ENCODE data around the gene C2CD2.

C2CD2 gene

GRCh38 chr21:41895643-41896493 lies 58.0 kb downstream of the C2CD2 start:
- no peak for TF ChIP-seq POU2F2 (IDR thresholded peaks at IDR 0.05; ENCODE audit: low read depth, low read length)
- TF ChIP-seq SPI1 (IDR thresholded peaks at IDR 0.05; ENCODE audit: low read depth, low read length): no peak
- TF ChIP-seq POLR2AphosphoS5 (IDR thresholded peaks at IDR 0.05; ENCODE audit: low read depth, low read length): no peak
- TF ChIP-seq POLR2A (IDR thresholded peaks at IDR 0.05; ENCODE audit: low read depth, low read length): no peak
- TF ChIP-seq PAX5 (IDR thresholded peaks at IDR 0.05; ENCODE audit: insufficient read depth, low read length, severe bottlenecking): no peak
- no peak for TF ChIP-seq TAF1 (IDR thresholded peaks at IDR 0.05; ENCODE audit: low read depth, low read length)
- DNase-seq (ENCODE audit: insufficient read length, low spot score) (peak; percentile 48), FAIRE-seq (peak; percentile 90)

DNA sequence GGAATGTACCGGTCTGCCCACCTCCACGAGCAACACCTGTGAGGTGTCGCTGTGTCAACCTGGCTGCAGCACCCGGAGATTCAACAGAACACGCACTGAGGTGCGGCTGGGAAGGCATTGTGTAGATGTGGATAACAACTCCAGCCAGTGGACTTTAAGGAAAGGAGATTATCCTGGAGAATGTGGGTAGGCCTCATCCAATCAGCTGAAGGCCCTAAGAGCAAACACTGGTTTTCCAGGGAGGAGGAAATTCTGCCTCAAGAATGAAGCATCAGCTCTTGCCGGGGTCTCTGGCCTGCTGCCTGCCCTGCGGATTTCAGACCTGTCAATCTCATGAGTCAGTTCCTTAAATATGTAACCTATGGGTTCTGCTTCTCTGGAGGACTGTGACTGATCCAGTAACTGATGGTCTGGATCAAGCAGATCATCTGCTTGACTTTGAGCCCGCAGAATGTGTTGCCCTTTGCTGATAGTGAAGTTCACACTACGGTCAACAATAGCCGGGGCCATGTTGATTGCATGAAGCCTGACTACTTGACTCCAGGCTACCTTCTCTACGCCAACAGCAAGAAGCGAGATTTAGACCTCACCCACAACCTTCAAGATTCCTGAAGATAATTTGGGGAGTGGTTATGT lies 58.8 kb downstream of the C2CD2 start:
- DNase-seq (ENCODE audit: insufficient read length, low spot score): no peak
- peak; percentile 52 for FAIRE-seq
- no peak for TF ChIP-seq SPI1 (IDR thresholded peaks at IDR 0.05; ENCODE audit: low read depth, low read length)
- TF ChIP-seq POU2F2 (IDR thresholded peaks at IDR 0.05; ENCODE audit: low read depth, low read length): no peak
- TF ChIP-seq TAF1 (IDR thresholded peaks at IDR 0.05; ENCODE audit: low read depth, low read length): no peak
- TF ChIP-seq POLR2AphosphoS5 (IDR thresholded peaks at IDR 0.05; ENCODE audit: low read depth, low read length): no peak
- no peak for TF ChIP-seq PAX5 (IDR thresholded peaks at IDR 0.05; ENCODE audit: insufficient read depth, low read length, severe bottlenecking)
- TF ChIP-seq POLR2A (IDR thresholded peaks at IDR 0.05; ENCODE audit: low read depth, low read length): no peak

DNA sequence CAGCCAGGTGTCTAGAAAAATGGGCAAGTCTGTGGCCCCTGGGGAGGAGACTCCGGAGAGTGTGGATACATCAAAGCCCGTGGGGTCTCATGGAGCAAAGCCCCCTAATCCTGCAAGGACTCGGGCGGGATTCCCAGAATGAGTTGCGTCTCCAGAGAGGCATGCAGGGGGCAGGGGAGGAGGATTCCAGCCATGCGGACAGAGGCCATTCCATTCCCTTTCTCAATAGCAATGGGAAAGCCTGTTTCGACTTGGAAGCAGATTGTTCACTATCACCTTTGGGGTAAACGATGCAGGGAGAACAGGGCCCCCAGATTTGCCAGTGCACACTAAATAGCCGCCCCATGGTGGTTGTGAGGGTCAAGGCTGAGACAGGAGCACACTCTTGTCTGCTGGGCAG lies 59.3 kb downstream of the C2CD2 start:
- DNase-seq (ENCODE audit: insufficient read length, low spot score) (no peak), FAIRE-seq (no peak)
- TF ChIP-seq POU2F2 (IDR thresholded peaks at IDR 0.05; ENCODE audit: low read depth, low read length) (no peak), PAX5 (IDR thresholded peaks at IDR 0.05; ENCODE audit: insufficient read depth, low read length, severe bottlenecking) (no peak), SPI1 (IDR thresholded peaks at IDR 0.05; ENCODE audit: low read depth, low read length) (no peak), TAF1 (IDR thresholded peaks at IDR 0.05; ENCODE audit: low read depth, low read length) (no peak), POLR2AphosphoS5 (IDR thresholded peaks at IDR 0.05; ENCODE audit: low read depth, low read length) (no peak), POLR2A (IDR thresholded peaks at IDR 0.05; ENCODE audit: low read depth, low read length) (no peak)

DNA sequence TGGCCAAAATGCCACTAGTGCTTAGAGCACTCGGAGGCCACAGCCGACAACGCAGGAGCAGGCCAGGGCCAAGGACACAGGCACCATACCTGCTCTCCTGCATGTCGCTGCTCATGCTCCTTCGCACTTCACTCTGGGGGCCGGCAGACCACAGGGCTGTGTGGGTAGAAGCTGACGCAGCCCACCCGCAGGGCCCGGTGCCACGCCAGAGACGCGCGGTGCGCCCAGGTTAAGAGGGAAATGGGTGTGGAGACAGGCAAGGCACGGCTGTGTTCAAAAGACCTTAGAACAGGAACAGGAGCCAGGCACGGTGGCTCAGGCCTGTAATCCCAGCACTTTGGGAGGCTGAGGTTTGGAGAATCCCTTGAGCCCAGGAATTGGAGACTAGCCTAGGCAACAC lies 61.1 kb downstream of the C2CD2 start:
- DNase-seq (ENCODE audit: insufficient read length, low spot score) (no peak), FAIRE-seq (no peak)
- no peak for TF ChIP-seq SPI1 (IDR thresholded peaks at IDR 0.05; ENCODE audit: low read depth, low read length)
- no peak for TF ChIP-seq TAF1 (IDR thresholded peaks at IDR 0.05; ENCODE audit: low read depth, low read length)
- TF ChIP-seq PAX5 (IDR thresholded peaks at IDR 0.05; ENCODE audit: insufficient read depth, low read length, severe bottlenecking): no peak
- no peak for TF ChIP-seq POLR2AphosphoS5 (IDR thresholded peaks at IDR 0.05; ENCODE audit: low read depth, low read length)
- TF ChIP-seq POLR2A (IDR thresholded peaks at IDR 0.05; ENCODE audit: low read depth, low read length): no peak
- TF ChIP-seq POU2F2 (IDR thresholded peaks at IDR 0.05; ENCODE audit: low read depth, low read length): no peak

- DNase-seq (ENCODE audit: insufficient read length, low spot score): no peak
Measured at GRCh38 chr21:41891132-41891531, 62.7 kb downstream of the C2CD2 start.

GRCh38 chr21:41890355-41890754 lies 63.5 kb downstream of the C2CD2 start:
- FAIRE-seq (no peak), DNase-seq (ENCODE audit: insufficient read length, low spot score) (no peak)
- no peak for TF ChIP-seq SPI1 (IDR thresholded peaks at IDR 0.05; ENCODE audit: low read depth, low read length)
- no peak for TF ChIP-seq PAX5 (IDR thresholded peaks at IDR 0.05; ENCODE audit: insufficient read depth, low read length, severe bottlenecking)
- TF ChIP-seq POLR2AphosphoS5 (IDR thresholded peaks at IDR 0.05; ENCODE audit: low read depth, low read length): no peak

More at GRCh38 chr21:41891132-41891531, 62.7 kb downstream of the C2CD2 start:
- TF ChIP-seq SPI1 (IDR thresholded peaks at IDR 0.05; ENCODE audit: low read depth, low read length) (no peak), POLR2A (IDR thresholded peaks at IDR 0.05; ENCODE audit: low read depth, low read length) (no peak), PAX5 (IDR thresholded peaks at IDR 0.05; ENCODE audit: insufficient read depth, low read length, severe bottlenecking) (no peak), TAF1 (IDR thresholded peaks at IDR 0.05; ENCODE audit: low read depth, low read length) (no peak), POU2F2 (IDR thresholded peaks at IDR 0.05; ENCODE audit: low read depth, low read length) (no peak), POLR2AphosphoS5 (IDR thresholded peaks at IDR 0.05; ENCODE audit: low read depth, low read length) (no peak)
- no peak for FAIRE-seq

GRCh38 chr21:41888749-41889376 lies 65.0 kb downstream of the C2CD2 start:
- FAIRE-seq (no peak), DNase-seq (ENCODE audit: insufficient read length, low spot score) (no peak)
- TF ChIP-seq POLR2A (IDR thresholded peaks at IDR 0.05; ENCODE audit: low read depth, low read length): no peak
- TF ChIP-seq PAX5 (IDR thresholded peaks at IDR 0.05; ENCODE audit: insufficient read depth, low read length, severe bottlenecking): no peak
- TF ChIP-seq POU2F2 (IDR thresholded peaks at IDR 0.05; ENCODE audit: low read depth, low read length): no peak
- no peak for TF ChIP-seq TAF1 (IDR thresholded peaks at IDR 0.05; ENCODE audit: low read depth, low read length)
- TF ChIP-seq POLR2AphosphoS5 (IDR thresholded peaks at IDR 0.05; ENCODE audit: low read depth, low read length): no peak
- TF ChIP-seq SPI1 (IDR thresholded peaks at IDR 0.05; ENCODE audit: low read depth, low read length): no peak

DNA sequence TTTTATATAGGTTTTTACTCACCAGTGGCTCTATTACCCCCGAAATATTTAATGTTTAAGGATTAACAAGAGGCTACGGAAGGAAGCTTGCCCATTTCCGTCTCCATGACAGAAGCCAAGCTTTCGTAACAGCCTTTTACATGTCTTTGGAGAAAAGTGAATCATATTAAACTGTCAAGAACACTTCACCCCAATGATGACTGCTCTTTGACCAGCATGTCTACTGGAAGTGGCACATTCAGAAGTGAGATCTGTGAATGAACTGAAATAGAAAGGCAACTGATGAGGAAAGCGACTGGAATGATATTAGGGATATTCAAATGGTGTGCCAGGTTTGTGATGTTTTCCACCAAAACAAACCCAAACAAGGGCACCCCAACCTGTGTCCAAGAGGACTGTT lies 66.2 kb downstream of the C2CD2 start:
- TF ChIP-seq POLR2A (IDR thresholded peaks at IDR 0.05; ENCODE audit: low read depth, low read length) (no peak), PAX5 (IDR thresholded peaks at IDR 0.05; ENCODE audit: insufficient read depth, low read length, severe bottlenecking) (no peak), SPI1 (IDR thresholded peaks at IDR 0.05; ENCODE audit: low read depth, low read length) (no peak), POU2F2 (IDR thresholded peaks at IDR 0.05; ENCODE audit: low read depth, low read length) (no peak), TAF1 (IDR thresholded peaks at IDR 0.05; ENCODE audit: low read depth, low read length) (no peak), POLR2AphosphoS5 (IDR thresholded peaks at IDR 0.05; ENCODE audit: low read depth, low read length) (no peak)
- DNase-seq (ENCODE audit: insufficient read length, low spot score): no peak
- peak; percentile 55 for FAIRE-seq

DNA sequence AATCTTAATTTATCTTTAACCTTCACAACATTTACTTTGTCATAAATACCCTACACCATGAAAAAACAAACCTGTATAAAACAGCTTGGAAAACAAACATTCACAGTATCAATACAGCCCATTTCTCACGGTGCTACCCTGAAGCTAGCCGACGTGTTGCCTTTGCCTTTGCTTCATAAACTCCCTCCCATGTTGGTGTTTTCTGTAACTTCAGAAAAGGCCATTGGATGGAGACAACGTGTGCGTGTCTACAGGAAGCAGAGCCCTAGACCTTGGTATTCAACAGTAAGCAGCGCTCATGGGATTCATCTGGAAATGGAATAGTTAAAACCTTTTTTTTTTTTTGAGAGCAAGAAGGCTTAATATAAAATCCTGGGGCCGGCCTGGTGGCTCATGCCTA lies 67.5 kb downstream of the C2CD2 start:
- no peak for TF ChIP-seq POU2F2 (IDR thresholded peaks at IDR 0.05; ENCODE audit: low read depth, low read length)
- no peak for FAIRE-seq
- DNase-seq (ENCODE audit: insufficient read length, low spot score): no peak

Data from GM12891 (cell line).